GM18861 (cell line): ENCODE data around the gene RPS6KC1.
"Not testable (repeated sequence)": the region's sequence is repeated elsewhere in the genome, so short reads cannot be mapped to it uniquely, and the experiment has no call there.

Source experiments
- ATAC-seq: cut with Tn5 transposase; IDR thresholded peaks from one replicate; pipeline ENCODE4 v1.9.1; 2021; ENCODE audit not compliant: unreplicated experiment

The RPS6KC1 gene

DNA sequence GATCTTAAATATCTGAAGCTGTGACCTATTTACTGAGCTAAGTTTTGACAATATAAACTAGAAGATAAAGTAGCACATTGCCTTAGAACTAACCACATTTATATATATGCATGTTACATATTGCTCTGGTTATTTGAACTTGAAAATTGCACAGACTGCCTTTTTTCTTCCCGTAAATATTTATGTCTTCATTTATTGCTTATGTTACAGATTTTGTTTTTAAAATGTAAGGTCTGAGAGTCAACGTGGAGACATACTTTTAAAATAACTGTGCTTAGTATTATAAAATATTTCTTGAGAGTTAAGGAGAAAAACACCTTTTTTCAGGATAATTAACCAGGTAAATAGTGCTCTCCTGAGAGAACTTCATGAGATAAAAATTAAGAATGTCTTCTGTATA lies 3.1 kb downstream of the RPS6KC1 start:
- no peak for ATAC-seq

DNA sequence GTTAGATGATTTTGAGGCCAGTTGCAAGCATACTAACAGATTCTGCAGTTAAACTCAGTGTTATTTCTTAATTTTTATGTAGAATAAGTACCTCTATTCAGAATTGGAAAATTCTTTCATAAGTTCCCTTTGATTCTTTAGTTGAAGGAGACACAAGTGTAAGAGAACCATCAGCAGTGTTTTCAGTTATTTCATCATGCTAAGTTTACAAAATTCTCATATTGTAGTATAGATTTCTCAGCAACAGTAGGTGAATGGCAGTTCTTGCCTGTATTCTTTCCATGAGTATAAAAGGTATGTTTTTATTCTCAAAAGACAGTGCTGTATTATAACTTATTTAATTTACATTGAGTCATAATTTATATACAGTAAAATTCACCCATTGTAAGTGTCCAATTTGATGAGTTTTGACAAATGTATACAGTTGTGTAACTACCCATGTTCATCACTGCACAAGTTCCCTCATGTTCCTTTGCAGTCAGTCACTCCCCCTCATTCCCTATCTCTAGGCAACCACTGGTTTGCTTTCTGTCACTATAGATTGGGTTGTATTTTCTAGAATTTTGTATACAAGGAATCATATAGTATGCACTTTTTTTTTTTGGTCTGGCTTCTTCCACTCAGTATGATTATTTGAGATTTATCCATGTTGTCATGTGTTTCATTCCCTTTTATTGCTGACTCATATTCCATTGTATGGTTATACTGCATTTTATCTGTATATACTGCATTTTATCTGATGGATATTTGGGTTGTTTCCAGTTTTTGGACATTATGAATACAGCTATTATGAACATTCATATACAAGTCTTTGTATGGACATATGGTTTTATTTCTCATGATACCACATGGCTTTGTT lies 3.9 kb downstream of the RPS6KC1 start:
- no peak for ATAC-seq

DNA sequence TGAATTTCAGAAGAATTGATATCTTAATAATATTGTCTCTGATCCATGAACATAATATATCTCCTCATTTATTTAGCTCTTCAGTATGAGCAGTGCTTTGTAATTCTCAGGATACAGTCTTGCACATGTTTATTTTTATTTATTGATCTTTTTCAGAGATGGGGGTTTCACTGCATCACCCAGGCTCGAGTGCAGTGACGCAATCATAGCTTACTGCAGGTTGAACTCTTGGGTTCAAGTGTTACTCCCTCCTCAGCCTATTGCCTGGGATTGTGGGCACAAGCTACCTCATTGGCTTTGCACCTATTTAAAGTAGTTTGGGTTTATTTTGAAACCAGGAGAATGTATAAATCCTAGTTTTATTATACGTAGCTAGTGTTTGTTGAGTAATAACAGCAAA lies 4.7 kb downstream of the RPS6KC1 start:
- no peak for ATAC-seq

DNA sequence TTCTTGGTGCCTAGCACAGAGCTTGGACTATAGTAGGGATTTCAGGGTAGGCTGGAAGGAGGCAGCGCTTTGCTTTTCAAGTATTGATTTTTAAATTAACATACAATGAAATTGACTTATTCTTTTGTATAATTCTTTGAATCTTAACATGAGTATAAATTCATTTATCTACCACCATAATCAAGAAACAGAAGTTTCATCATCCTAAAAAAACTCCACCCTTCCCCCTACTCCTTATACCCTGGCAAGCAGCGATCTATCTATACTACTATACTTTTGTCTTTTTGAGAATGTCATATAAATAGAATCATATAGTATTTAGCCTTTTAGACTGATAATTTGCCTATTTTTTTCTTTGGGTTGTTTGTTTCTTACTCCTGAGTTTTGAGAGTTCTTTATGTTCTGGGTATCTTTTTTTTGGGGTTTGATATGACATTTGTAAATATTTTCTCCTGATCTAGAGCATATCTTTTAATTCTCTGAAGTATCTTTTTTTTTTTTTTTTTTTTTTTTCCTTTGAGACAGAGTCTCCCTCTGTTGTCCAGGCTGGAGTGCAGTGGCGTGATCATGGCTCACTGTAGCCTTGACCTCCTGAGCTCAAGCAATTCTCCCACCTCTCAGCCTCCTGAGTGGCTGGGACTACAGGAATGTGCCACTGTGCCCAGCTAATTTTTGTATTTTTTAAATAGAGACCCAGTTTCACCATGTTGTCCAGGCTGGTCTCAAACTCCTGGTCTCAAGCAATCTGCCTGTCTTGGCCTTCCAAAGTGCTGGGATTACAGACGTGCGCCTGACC lies 6.4 kb downstream of the RPS6KC1 start:
- no peak for ATAC-seq

DNA sequence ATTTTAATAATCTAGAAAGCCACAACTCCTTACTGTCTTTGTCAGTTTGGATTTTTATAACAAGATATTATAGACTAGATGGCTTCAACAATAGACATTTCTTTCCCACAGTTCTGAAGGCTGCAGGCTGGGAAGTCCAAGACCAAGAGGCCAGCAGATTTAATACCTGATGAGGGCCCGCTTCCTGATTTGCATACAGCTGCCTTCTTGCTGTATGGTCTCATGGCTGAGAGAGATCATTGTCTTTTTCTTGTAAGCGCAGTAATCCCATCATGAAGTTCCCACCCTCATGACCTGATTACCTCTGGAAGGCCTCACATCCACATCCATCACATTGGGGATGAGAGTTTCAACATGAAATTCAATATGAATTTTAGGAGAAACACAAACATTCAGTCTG lies 9.8 kb downstream of the RPS6KC1 start:
- no peak for ATAC-seq

DNA sequence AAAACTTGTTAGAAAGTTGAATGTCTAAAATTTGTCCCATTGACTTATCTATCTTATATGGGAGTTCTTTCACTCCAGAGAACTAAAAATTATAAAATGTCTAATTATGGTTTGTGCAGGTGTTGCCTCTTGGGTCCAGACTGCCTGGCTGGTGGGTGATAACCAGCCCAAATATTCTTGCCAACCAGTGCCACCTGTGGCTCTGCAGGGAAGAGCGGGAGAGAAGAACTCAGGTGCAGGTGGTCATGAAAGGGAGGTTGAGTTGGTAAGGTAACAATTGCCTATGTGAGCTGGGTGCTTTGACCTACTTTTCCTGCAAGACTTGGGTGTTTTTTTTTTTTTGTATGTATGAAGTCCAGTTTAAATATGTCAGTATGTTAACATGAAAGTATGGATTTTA lies 10.2 kb downstream of the RPS6KC1 start:
- ATAC-seq: no peak

DNA sequence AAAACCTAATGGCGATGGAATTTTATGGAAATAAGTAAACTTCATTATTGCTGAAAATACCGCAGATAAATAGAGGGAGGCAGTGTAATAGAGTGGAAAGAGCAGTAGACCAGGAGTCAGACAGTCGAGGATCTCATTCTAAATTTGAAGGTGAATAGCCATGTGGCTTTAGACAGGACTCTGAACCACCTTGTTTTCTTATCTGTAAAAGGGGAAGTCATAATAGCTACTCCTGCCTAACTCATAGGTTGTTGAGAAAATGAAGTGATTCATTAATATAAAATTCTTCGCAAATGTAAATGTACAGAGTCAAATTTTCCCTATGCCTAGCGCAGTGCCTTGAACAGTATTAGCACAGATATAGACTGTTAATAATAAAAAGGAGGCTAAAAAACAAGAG lies 14.8 kb downstream of the RPS6KC1 start:
- no peak for ATAC-seq

DNA sequence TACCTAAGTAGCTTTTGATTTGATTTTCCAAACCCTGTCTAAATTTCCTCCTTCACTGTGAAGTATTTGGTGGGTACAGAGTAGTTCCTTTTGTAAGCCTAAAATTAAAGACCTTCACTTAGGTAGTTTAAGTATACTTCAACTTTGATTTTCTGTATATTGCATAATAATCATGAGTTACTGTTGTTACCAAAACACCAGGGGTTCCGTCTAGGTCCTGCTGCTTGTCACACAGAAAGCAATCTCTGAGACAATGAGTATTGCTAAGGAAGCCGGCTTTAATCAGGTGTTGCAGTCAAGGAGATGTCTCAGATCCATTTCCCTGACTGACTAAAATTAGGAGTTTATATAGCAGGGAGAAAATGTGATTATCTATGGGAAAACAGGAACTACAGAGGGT lies 15.3 kb downstream of the RPS6KC1 start:
- no peak for ATAC-seq

DNA sequence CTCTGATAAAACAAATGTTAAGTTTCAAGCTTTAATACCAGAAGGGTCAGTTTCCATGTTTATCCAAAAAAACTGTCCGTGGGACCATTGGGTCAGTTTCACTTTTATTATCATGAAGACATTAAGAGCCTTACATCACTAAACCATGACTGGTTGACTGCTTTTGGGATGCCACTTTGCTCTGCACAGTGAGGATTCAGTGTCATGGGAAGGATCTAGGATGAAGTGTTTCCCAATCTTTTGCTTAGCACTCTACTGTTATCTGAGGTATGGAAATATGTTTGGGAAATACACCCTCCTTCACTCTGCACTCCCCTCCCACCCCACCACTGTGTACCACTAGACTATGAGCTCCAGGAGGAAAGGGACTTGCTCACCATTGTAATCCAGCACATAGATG lies 16.3 kb downstream of the RPS6KC1 start:
- no peak for ATAC-seq

DNA sequence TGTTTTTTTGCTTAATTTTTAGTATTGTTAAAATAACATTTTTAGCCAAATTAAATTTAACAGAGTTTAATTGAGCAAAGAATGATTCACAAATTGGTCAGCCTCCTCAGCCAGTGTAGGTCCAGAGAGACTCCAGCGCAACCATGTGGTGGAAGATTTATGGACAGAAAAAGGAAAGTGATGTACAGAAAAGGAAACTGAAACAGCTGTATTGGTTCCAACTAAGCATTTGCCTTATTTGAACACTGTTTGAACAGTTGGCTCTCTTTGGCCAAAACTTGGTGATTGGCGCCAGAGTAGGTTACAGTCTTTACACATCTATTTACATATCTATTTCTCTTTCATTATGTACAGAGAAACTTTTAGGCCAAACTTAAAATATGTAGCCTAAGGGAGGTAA lies 19.4 kb downstream of the RPS6KC1 start:
- peak; percentile 93 for ATAC-seq

DNA sequence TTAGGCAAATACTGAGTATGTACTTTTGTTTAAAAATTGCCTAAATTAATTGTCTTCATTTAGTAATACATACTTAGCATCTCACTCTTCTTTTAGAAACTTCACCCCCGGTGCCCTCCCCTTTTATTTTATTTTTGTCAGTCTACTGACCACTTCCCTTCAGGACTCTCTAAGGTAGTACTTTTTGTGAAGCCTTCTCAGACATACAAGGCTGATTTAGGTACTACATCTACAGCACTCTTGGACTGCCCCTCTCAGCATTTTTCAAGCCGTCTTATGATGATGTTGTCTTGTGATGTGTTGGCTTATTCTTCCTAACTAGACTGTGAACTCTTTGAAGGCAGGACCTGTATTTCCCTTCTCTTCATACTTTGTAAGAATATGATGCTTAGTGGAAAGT lies 24.7 kb downstream of the RPS6KC1 start:
- ATAC-seq: peak; percentile 88

DNA sequence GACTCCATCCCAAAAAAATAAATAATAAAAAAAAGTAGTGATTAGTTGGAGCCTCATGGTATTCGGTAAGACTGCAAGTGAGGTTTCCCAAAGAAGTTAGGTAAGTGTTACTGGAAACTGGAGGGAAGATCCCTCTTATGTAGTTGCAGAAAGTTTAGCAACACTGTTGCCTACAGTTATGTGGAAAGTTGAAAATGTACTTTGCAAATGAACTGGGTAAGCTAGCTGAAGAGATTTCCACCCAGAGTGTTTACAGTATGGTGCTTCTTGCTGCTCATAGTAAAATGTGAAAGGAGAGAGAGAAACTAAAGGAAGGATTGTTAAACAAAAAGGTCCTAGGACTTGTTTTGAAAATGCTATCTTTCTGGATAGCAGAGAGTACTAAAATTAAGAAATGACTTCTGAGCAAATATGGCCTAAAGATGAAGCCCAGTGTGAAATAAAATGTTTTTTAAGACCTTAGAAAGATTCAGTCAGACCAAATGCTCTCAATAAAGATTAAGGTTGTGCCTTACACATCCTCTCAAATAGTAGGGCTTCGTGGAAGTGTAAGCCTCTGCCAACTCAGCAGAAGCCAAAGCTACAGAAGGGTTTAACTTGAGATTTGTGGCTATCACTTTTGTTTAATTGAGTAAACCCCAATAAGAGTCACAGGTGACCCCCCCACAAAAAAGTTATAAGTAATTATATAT lies 31.5 kb downstream of the RPS6KC1 start:
- ATAC-seq: no peak

DNA sequence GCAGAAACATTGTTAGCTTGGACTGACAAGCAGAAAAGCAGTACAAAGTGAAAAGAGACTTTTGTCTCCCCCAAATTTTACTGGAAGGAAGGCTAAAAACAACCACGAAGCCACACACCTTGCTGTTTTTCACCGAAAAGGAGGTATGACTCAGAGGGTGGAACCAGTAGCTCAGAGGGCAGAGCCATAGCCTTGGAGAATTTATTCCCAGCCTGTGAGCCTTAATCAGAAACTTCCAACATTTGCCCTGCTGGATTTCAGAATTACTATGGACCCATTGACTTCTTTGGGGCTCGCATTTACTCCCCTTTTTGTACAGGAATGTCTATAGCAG lies 32.0 kb downstream of the RPS6KC1 start:
- no peak for ATAC-seq

DNA sequence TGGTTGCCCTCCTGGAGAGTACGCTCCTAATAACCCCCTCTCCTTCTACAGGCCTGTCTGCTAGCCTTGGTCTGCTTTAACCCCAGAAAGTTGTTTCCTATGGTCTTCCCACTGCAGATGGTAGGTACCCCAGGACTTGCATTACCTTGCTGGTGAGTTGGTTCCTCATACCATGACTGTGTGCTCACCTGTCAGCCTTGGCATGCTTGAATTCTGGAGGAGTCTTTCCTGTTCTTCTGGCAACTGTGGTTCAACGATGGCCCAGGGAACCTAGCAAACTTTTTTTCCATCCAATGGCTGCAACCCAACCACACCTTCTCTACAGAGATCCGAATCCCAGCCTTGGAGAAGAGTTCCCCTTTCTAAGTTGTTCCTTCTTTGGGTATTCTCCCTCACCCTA lies 36.9 kb downstream of the RPS6KC1 start:
- no peak for ATAC-seq

DNA sequence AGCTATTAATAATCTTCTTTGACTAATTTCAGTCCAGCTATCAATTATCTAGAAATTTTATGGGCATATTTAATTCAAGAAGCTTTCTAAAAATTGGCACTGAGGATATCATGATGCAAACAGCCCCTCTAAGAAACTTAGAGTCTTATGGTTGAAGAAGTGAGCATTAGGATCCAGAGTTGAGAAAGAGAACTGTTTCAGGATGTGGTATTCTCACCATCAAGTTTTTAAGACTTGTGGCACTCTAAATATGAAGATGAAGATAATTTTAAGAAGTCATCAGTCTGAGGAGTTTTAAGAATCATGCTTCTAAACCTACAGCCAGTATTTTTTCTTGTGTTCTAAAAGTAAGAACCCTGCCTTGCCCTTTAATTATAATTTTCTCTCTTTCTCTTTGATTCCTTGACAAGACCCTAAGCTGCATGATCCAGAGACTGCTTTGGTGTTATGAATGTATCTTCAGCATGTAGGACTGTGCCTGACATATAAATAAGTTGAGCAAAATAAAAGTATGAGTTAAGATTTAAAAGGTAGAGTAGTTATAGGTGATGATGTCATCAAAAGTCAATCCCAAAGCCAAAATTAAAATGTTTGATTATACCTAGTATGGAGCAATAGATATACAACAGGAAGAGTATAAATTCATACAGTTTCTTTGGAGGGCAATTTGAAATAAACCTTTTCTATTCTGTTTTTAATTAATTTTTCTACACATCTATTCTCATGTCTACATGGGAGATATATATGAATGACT lies 39.1 kb downstream of the RPS6KC1 start:
- no peak for ATAC-seq

DNA sequence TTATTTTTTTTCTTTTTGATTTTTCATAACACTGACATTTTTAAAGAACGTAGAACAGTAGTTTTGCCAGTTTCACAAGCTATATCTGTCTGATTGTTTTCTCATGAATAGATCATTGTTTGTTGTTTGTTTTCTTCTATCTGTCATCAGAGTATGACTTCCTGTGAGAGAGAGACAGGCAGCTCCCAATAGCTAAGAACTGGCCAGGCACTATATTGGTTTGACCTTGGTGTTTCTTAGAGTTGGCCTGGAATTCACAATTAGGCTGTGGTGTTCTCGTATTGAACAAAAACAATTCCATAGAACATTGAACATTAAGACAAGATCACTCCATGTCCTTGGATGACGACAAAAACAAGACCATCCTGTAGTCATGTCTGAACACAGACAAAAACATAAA lies 43.4 kb downstream of the RPS6KC1 start:
- no peak for ATAC-seq

DNA sequence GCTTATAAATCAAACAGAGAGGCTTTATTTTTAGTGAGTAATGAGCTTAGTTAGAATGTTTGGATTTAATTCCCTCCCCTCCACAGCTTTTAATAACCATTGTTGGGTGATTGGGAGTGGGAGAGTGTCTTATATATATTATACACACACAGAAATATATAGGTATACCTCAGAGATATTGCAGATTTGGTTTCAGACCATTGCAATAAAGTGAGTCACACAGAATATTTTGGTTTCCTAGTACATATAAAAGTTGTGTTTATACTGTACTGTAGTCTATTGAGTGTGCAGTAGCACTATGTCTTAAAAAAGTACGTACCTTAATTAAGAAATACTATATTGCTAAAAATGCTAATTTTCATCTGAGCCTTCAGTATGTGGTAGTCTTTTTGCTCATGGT lies 44.4 kb downstream of the RPS6KC1 start:
- ATAC-seq: no peak

DNA sequence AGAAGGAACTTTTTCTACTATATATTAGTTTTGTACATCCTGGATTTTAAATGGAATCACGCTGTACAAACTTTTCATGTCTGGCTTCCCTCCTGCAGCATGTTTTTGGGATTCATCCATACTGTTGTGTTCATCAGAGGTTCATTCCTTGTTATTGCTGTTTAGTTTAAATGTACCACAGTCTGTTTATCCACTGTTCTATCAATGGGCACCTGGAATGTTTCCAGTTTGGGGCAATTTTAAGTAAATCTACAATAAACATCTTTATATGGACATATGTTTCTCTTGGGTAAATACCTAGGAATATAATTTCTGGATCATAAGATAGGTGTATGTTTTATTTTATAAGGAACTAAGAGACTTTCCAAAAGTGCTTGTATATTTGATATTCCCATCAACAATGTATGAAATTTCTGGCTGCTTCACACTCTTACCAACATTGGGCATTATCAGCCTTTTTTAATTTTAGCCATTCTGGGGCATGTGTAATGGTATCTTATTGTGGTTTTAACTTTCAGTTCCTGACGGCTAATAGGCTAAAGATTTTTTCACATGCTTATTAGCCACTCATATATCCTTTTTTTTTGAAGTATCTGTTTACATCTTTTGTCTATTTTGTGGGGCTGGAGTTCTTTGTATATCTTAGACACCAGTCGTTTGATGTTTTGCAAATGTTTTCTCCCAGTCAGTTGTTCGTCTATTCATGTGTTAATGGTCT lies 48.8 kb downstream of the RPS6KC1 start:
- ATAC-seq: no peak

DNA sequence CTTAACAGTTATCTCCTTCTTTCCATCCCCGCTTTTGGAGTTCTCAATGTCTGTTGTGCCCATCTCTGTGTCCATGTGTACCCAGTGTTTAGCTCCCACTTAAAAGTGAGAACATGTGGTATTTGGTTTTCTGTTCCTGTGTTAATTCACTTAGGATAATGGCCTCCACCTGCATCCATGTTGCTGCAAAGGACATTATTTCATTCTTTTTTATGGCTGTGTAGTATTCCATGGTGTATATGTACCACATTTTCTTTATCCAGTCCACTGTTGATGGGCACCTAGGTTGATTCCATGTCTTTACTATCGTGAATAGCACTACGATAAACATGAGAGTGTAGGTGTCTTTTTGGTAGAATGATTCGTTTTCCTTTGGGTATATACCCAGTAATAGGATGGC lies 49.5 kb downstream of the RPS6KC1 start:
- ATAC-seq: not testable (repeated sequence)
